GM18519 (cell line): ENCODE measurements around the gene MOCS2.

Experiments used
- ATAC-seq: cut with Tn5 transposase; IDR thresholded peaks from one replicate; pipeline ENCODE4 v1.9.1; 2021; ENCODE audit warnings: mild to moderate bottlenecking, moderate library complexity; ENCODE audit not compliant: unreplicated experiment, low FRiP score

Gene MOCS2

GRCh38 chr5:53059281-53059680 lies 50.3 kb downstream of the MOCS2 start:
- no peak for ATAC-seq

GRCh38 chr5:53055365-53055764 lies 54.2 kb downstream of the MOCS2 start:
- ATAC-seq = no peak

- ATAC-seq = no peak
Observed at GRCh38 chr5:53053364-53053763, 56.2 kb downstream of the MOCS2 start.

- no peak for ATAC-seq
Observed at GRCh38 chr5:53052499-53052898, 57.1 kb downstream of the MOCS2 start.

GRCh38 chr5:53048248-53048647 lies 61.3 kb downstream of the MOCS2 start:
- ATAC-seq = no peak
